HS-27A (cell line): ENCODE results near the gene CFAP299.

ENCODE experiments used
- DNase-seq: peaks from one replicate; pipeline ENCODE4 v3.0.0-alpha.2; 2012; ENCODE audit warnings: low read depth, missing footprints

Gene CFAP299

GRCh38 chr4:80926891-80927290 lies 591.4 kb downstream of the CFAP299 start:
- DNase-seq: no peak

GRCh38 chr4:80927420-80927819 lies 591.9 kb downstream of the CFAP299 start:
- no peak for DNase-seq

GRCh38 chr4:80931631-80932081 lies 596.1 kb downstream of the CFAP299 start:
- no peak for DNase-seq

- DNase-seq: no peak
Measured at GRCh38 chr4:80948141-80948540, 612.6 kb downstream of the CFAP299 start.

GRCh38 chr4:80948995-80949394 lies 613.5 kb downstream of the CFAP299 start:
- no peak for DNase-seq

GRCh38 chr4:80956421-80956820 lies 620.9 kb downstream of the CFAP299 start:
- DNase-seq: no peak

GRCh38 chr4:80963051-80963450 lies 627.5 kb downstream of the CFAP299 start:
- no peak for DNase-seq

- DNase-seq: no peak
Measured at GRCh38 chr4:80967346-80967745, 631.8 kb downstream of the CFAP299 start.

- DNase-seq: no peak
Measured at GRCh38 chr4:80980239-80980638, 644.7 kb downstream of the CFAP299 start.

- no peak for DNase-seq
Measured at GRCh38 chr4:80986011-80986410, 650.5 kb downstream of the CFAP299 start.

- peak; percentile 4 for DNase-seq
Measured at GRCh38 chr4:80989921-80990544, 654.5 kb downstream of the CFAP299 start.

- no peak for DNase-seq
Measured at GRCh38 chr4:80990851-80991250, 655.3 kb downstream of the CFAP299 start.

GRCh38 chr4:80999943-81000342 lies 664.4 kb downstream of the CFAP299 start:
- no peak for DNase-seq

- no peak for DNase-seq
Measured at GRCh38 chr4:81003597-81004111, 668.1 kb downstream of the CFAP299 start.

- no peak for DNase-seq
Measured at GRCh38 chr4:81007417-81007816, 671.9 kb downstream of the CFAP299 start.
